Right cardiac atrium (tissue), 5 donors: ENCODE data around the gene C10orf105. TPM values are rescaled to one million over a fixed set of nuclear protein-coding genes. Genes with fewer than 3 reads are reported as not detected.

ENCODE experiments used
- ATAC-seq, 2 donors: fragments of 200-7000 bp; cut with Tn5 transposase; one replicate each; pipeline versions ENCODE4 v1.8.0 to v1.9.1; 2020; ENCODE audit warnings: moderate library complexity in 2 of 2, mild to moderate bottlenecking in 1 of 2
- DNase-seq, 3 donors: peaks; one replicate each; pipeline ENCODE4 v3.0.0-alpha.2; 2020
- H3K27ac ChIP-seq: one replicate; pipeline ENCODE4 v1.5.1; 2013; ENCODE audit warnings: mild to moderate bottlenecking, low read length, control low read depth, moderate library complexity
- H3K27me3 ChIP-seq: one replicate; pipeline ENCODE4 v1.6.1; 2013; ENCODE audit not compliant: control insufficient read depth, insufficient read depth
- H3K4me1 ChIP-seq: one replicate; pipeline ENCODE4 v1.6.1; 2013; ENCODE audit warnings: low read length; ENCODE audit not compliant: control insufficient read depth, insufficient read depth
- H3K4me3 ChIP-seq: one replicate; pipeline ENCODE4 v1.5.1; 2013; ENCODE audit warnings: low read length, control low read depth
- H3K9me3 ChIP-seq: one replicate; pipeline ENCODE4 v1.6.1; 2013; ENCODE audit warnings: low read length; ENCODE audit not compliant: control insufficient read depth
- WGBS: extraction: QIAGEN DNeasy Blood & Tissue Kit; methylation state at CpG from one replicate; pipeline ENCODE4 v1.1.7; 2013; 5-methylcytosine and 5-hydroxymethylcytosine counted together
- intact Hi-C, 4 donors: fragments of 100-400 bp; cut with DNase I; formaldehyde crosslinking; loops; one replicate each; pipeline versions ENCODE4 v1.11.0 to v1.14.0; 2022 to 2023
- polyA plus RNA-seq: library from polyadenylated mRNA; stranded (reverse); fragments of 200-250 nt; gene quantifications from one replicate; pipeline ENCODE4 v1.2.3, GENCODE V29; 2013
- total RNA-seq, 4 donors: library from RNA; stranded (reverse); fragmentation: NEBNext Ultra II Directional; extraction: Animal tissue kit (Norgen Biotek cat#: 25700); gene quantifications; one replicate each; pipeline ENCODE4 v1.2.1, GENCODE V29; 2021
- donor health status: healthy with polysubstance abuse.
- donor health status: DM: no; HTN: yes; CAD: no.
- donor health status: DM: no; HTN: no; CAD: no.
- donor health status: DM: no; HTN: yes; CAD: no; lungs with severe emphysema.
- donor health status: DM: yes; HTN: yes; CAD: no.

C10orf105 gene
- total and polyA plus RNA-seq, 5 donors = 0.09 to 0.36 (median 0.19) TPM; not detected in 1

DNA sequence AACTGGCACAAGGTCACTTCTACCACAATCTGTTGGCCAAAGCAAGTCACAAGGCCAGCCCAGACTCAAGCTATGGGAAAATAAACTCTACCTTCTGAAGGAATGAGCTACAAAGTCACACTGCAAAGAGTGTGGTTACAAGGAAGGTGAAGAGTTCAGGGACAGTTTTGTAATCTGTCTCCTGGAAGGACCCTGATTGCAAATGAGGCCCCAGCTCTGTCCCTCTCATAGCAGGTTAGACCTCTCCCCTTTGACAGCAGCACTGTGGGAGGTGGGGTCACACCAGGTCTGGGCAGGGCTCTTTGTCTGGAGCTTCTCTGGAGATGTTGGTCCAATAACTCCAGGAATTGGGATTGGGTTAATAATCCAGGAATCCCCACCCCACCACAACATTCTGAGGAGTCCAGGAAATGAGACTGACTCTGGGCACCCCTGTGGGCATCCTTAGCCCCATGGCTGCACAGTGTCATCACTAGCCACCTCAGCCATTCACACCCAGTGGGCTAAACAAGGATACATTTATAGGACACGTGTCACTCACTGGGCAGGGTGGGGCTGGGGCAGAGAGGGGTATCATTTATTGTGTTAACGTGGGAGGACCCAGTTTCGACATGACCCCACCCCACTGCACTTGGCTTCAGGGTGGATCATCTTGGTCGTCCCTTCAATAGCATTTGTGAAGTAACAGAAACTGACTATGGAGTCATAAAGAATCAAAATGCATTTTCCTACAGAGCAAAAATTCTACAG is 23.7 kb upstream of the C10orf105 start:
- H3K9me3 ChIP-seq = no peaks in the 10 kb centered on the region
- H3K4me1 ChIP-seq = peaks cover 26% of the 10 kb centered on the region
- intact Hi-C loops = no loop called here
- ATAC-seq = no peak
- no peak overlapping the region for H3K27ac ChIP-seq
- 85% methylated on average over 4 of the region's 4 CpGs for WGBS
- H3K4me3 ChIP-seq = no peak overlapping the region
- no peak for DNase-seq
- no peaks in the 10 kb centered on the region for H3K27me3 ChIP-seq

DNA sequence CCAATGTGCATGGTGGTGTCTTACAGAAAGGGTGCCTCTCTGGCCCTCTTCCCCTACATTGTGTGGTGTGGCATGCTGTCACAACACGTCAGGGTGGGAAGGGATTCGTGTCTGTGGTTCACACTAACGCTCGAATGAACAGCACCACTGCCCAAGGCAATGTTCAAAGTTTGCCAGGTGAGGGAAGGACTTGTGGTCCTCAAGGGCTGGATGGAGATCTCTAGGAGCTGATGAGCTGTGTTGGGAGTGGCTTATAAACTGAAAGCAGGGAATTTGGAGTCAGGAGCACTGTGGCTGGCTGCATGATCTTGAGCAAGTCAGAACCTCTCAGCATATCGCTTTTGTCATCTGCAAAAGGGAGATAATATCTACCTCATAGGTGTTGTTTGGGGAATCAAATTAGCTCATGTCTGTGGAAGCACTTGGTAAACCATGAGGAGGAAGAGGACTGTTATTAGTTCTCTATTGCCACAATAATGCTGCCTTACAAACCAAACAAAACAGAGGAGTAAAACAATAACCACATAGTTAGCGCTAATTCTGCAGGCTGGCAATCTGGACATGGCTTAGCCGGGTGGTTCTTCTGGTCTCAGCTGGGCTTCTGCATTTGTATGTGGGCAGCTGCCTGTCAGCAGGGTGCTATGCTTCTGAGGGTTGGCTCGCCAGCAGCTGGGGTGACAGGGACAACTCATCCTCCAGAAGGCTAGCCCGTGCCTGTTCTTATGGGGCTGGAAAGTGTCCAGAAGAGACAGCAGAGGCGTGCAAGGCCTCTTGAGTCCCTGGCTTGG is 22.9 kb upstream of the C10orf105 start:
- no peaks in the 10 kb centered on the region for H3K9me3 ChIP-seq
- no peak for DNase-seq
- ATAC-seq = no peak
- H3K27ac ChIP-seq = no peak overlapping the region
- no peaks in the 10 kb centered on the region for H3K27me3 ChIP-seq
- H3K4me3 ChIP-seq = no peak overlapping the region
- 91% methylated on average over 10 of the region's 10 CpGs for WGBS
- peaks cover 19% of the 10 kb centered on the region for H3K4me1 ChIP-seq
- intact Hi-C loops = no loop called here

DNA sequence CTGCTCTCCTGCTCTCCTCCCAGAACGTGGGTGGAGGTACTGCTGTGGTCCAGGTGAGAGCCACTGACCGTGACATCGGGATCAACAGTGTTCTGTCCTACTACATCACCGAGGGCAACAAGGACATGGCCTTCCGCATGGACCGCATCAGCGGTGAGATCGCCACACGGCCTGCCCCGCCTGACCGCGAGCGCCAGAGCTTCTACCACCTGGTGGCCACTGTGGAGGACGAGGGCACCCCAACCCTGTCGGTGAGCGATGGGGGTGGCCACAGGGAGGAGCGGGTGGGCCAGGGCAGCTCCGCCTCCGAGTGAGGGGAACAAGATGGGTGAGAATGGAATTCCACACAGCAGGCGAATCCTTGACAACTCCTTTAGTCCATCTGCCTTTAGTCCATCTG is 22.1 kb upstream of the C10orf105 start:
- no peaks in the 10 kb centered on the region for H3K9me3 ChIP-seq
- no peak overlapping the region for H3K4me3 ChIP-seq
- ATAC-seq (no peak), DNase-seq (peak in 2 of 3 donors; percentile 45 to 59)
- 96% methylated on average over 20 of the region's 20 CpGs for WGBS
- no peak overlapping the region for H3K27ac ChIP-seq
- no peaks in the 10 kb centered on the region for H3K27me3 ChIP-seq
- intact Hi-C loops = no loop called here
- peaks cover 11% of the 10 kb centered on the region for H3K4me1 ChIP-seq

DNA sequence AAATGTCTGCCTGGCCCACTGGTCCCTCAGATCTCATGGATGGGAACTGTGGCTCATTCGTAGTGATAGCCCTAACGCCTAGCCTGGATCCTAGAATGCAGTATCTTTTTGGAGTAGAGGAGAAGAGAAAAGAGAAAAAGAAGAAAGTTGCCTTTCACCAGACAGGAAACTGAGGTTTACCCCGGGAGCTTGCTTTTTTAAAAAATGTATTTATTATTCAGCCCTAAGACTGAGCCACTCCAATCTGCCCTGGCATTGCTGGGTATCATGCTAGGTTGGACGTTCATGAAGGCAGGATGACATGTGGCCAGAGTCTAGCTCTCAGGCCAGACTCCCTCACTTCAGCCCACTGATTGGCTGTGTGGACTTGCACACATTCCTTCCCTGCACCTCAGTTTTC is 21.5 kb upstream of the C10orf105 start:
- Histone ChIP-seq H3K27ac (no peak overlapping the region), H3K27me3 (no peaks in the 10 kb centered on the region), H3K4me3 (no peak overlapping the region), H3K9me3 (no peaks in the 10 kb centered on the region), H3K4me1 (peaks cover 4% of the 10 kb centered on the region)
- DNase-seq (no peak), ATAC-seq (no peak)
- WGBS = 61% methylated on average over 4 of the region's 4 CpGs
- intact Hi-C loops = no loop called here

DNA sequence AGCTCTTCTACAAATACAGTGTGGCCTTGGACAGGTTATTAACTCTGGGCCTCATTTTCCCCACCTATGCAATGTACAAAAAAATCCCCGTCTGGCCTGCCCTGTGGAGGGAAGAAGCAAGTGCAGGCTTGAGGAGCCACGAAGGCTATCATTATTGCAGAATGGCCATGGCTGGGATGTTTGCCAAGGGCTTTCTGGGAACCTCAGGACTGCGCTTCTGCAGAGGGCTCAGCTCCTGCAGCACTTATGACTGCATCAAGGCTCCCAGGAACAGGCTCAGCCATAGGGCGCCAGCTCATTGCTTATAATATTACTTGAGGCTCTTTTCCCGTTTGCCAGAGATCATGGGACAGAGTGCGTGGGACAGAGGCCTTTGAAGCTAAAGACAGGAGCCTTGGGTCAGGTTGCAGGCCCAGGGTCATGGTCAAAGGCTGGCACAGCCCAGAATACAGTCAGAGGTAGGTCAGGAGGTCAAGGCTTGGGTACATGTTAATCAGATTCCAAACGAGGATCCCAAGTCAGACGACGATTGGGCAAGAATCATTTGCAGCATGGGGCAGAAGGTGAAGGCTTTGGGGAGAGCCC is 20.6 kb upstream of the C10orf105 start:
- DNase-seq (peak; percentile 72 to 87 (median 82)), ATAC-seq (peak; percentile 27 to 49)
- Histone ChIP-seq H3K4me1 (no peaks in the 10 kb centered on the region), H3K9me3 (no peaks in the 10 kb centered on the region), H3K27ac (no peak overlapping the region), H3K27me3 (no peaks in the 10 kb centered on the region), H3K4me3 (no peak overlapping the region)
- intact Hi-C loops = no loop called here
- WGBS = 43% methylated on average over 9 of the region's 9 CpGs

DNA sequence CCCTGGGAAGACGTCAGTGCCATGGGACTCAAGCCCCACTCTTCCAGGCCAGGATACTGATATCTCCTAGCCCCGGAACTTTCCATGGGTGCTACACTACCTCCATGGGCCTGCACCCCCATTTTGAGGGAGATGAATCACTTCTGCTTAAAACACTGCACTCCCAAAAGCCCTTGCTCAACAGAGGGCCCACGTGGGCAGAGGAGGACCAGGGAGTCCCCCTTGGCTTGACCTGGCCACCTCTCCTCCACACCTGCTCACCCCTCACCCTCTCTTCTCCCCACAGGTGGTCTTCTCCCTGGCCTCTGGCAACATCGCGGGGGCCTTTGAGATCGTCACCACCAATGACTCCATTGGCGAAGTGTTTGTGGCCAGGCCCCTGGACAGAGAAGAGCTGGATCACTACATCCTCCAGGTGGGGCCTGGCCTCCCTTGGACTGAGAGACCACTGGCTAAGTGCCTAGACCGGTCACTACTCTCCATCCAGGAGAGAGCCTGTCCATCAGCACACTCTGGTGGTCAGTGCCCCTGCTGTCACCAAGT is 19.9 kb upstream of the C10orf105 start:
- intact Hi-C loops = no loop called here
- DNase-seq (peak in 1 of 3 donors; percentile 53), ATAC-seq (no peak)
- H3K9me3 ChIP-seq = no peaks in the 10 kb centered on the region
- H3K27ac ChIP-seq = no peak overlapping the region
- H3K27me3 ChIP-seq = no peaks in the 10 kb centered on the region
- no peaks in the 10 kb centered on the region for H3K4me1 ChIP-seq
- no peak overlapping the region for H3K4me3 ChIP-seq
- WGBS = 92% methylated on average over 8 of the region's 8 CpGs

DNA sequence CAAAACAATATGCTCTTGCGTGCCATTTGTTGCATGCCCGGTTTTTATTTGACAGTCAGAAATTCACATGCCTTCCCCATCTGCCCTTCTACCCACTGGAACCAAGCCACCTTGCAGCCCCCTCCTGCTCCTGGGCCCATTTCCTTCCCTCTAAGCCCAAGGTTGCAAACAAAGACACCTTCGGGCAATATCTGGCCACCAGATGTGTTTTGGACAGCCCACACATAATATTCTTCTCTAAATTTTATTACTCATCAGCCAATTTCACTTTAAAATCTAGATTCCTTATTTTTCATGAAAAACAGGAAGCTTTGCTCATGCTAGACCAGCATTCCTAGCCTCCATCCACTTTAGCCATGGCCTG is 18.2 kb upstream of the C10orf105 start:
- no peaks in the 10 kb centered on the region for H3K4me1 ChIP-seq
- WGBS = 74% methylated on average over 3 of the region's 3 CpGs
- H3K4me3 ChIP-seq = no peak overlapping the region
- no peaks in the 10 kb centered on the region for H3K9me3 ChIP-seq
- H3K27ac ChIP-seq = no peak overlapping the region
- ATAC-seq = no peak
- no peak for DNase-seq
- intact Hi-C loops = no loop called here
- H3K27me3 ChIP-seq = no peaks in the 10 kb centered on the region

DNA sequence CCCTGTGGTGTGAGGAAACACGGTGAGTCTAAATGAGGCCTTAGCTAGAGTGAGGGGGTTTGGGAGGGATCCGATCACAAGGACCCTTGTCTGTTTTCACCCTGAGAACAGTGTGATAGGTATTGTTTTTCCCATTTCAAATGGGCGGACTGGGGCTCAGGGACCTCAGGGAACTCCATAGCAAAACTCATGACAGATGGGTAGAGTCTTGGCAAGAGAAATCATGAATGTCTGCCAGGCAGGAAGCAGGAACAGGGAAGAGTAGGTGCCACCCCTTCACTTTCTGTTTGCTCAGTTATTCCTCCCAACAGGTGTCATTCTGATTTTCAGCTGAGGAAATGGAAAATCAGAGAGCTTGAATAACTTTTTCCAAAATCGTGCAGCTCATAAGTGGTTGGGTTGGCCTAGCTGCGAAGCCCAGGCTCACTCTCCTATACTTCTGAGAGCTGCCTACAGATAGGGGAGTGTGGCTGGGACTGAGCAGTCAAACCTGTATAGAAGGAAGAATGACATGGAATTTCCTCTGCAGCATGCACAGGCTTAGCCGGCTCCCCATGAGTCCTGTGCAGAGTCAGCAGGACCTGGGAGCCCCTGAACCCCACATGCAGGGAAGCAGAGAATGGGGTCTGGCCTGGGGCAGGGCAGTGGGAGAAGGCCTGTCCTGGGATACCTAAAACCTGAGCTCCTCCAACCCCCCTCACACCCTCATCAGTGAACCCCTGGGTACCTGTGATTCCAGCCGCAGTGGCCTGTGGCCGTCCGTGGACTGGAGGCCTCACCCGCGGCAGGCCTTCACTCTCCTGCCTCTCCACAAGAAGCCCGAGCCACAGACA is 17.6 kb upstream of the C10orf105 start:
- Histone ChIP-seq H3K27ac (no peak overlapping the region), H3K4me1 (no peaks in the 10 kb centered on the region), H3K27me3 (no peaks in the 10 kb centered on the region), H3K9me3 (no peaks in the 10 kb centered on the region), H3K4me3 (no peak overlapping the region)
- DNase-seq = peak in 1 of 3 donors; percentile 34
- intact Hi-C loops = no loop called here
- ATAC-seq = peak in 1 of 2 donors; percentile 22
- WGBS = 81% methylated on average over 12 of the region's 12 CpGs

DNA sequence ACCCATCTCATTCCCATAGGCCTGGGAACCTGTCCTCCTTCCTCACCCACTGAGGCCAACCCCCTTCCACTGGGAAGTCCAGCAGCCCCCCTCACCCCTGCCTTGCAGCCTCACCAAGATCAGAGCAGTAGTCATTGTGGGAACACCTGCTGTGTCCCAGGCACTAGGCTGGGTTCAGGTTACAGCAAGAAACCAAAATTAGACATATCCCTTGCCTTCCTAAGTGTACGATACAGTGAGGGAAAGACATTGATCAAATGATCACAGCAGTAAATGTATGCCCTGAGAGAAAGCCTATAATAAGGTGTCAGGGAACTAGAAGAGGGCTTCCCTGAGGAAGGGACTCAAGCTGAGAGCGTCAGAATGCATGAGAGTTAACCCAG is 17.0 kb upstream of the C10orf105 start:
- Histone ChIP-seq H3K27me3 (no peaks in the 10 kb centered on the region), H3K27ac (no peak overlapping the region), H3K4me1 (no peaks in the 10 kb centered on the region), H3K4me3 (no peak overlapping the region), H3K9me3 (no peaks in the 10 kb centered on the region)
- intact Hi-C loops = no loop called here
- ATAC-seq = no peak
- WGBS = 91% methylated on average over 2 of the region's 2 CpGs
- DNase-seq = no peak

DNA sequence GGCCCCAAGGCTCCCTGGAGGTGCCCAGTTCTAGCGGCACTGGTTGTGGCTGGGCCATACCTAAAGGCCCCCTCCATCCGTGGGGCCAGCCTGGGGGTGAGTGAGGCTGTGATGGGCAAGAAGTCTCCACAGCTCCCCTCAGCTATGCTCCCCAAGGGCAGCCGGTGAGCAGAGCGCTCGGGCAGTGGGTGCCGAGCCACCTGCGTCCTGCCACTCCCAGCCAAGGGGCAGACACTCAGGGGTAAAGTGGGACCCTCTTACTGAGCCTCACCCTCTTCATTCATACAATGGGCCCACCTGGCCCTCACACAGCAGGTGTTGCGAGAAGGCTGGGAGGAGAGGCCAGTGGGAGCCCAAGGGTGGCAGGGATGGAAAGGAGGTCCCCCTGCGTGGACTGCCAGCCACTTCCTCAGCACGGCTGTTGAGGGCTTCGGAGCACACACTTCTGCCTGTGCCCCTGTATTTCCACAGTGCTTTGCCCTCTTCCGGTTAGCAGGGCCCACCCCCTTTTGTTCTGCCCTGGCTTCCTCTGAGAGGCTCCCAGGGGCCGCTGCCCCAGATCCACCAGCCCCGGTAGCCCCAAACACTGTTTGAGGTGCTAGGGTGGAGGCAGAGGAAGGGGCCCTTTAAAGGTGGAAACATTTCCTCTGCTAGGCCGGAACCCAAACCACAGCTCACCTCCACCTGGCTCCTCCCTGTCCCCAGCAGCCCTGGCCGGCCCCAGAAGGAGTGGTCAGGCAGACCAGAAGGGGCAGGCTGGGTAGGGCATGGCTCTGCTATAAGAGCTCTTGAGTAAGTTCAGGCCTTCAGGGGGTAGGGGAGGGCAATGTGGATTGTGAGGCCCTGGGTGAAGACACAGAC is 16.4 kb upstream of the C10orf105 start:
- Histone ChIP-seq H3K27ac (no peak overlapping the region), H3K4me3 (no peak overlapping the region), H3K9me3 (no peaks in the 10 kb centered on the region), H3K27me3 (no peaks in the 10 kb centered on the region), H3K4me1 (no peaks in the 10 kb centered on the region)
- 85% methylated on average over 16 of the region's 16 CpGs for WGBS
- ATAC-seq (peak in 1 of 2 donors; percentile 27), DNase-seq (peak in 1 of 3 donors; percentile 67)
- intact Hi-C loops = no loop called here
